Measurements from ENCODE around the gene ACSM6. TPM values are rescaled to one million over a fixed set of nuclear protein-coding genes. Genes with fewer than 3 reads are reported as not detected.

ACSM6 gene
- total RNA-seq, 1 donor: not detected

GRCh38 chr10:95254629-95255028, 60.6 kb downstream of the ACSM6 start:
- H3K36me3 ChIP-seq (ENCODE audit: insufficient read depth, low read length): peaks cover 9% of the 10 kb centered on the region
- H4K20me1 ChIP-seq (ENCODE audit: insufficient read depth, low read length): no peaks in the 10 kb centered on the region
- TF ChIP-seq CTCF (IDR thresholded peaks at IDR 0.05; ENCODE audit: extremely low read depth, low read depth, low read length): no peak
- H3K4me1 ChIP-seq (ENCODE audit: insufficient read depth, low read length): no peaks in the 10 kb centered on the region
- H3K79me2 ChIP-seq (ENCODE audit: insufficient read depth, low read length): peaks cover 16% of the 10 kb centered on the region
- no peaks in the 10 kb centered on the region for H3K9me3 ChIP-seq (ENCODE audit: low read depth, low read length)
- DNase-seq (ENCODE audit: insufficient read length, low spot score, missing footprints): no peak
- H3K4me2 ChIP-seq (ENCODE audit: insufficient read depth, low read length): no peak overlapping the region
- no peaks in the 10 kb centered on the region for H3K27me3 ChIP-seq (ENCODE audit: insufficient read depth, low read length)
- no peak overlapping the region for H3K27ac ChIP-seq (ENCODE audit: low read depth, low read length)
- no peak overlapping the region for H2AFZ ChIP-seq (ENCODE audit: low read length)
- H3K4me3 ChIP-seq (ENCODE audit: insufficient read depth, low read length): no peak overlapping the region

- Histone ChIP-seq H3K4me2 (ENCODE audit: insufficient read depth, low read length) (no peak overlapping the region), H2AFZ (ENCODE audit: low read length) (no peak overlapping the region), H3K27me3 (ENCODE audit: insufficient read depth, low read length) (no peaks in the 10 kb centered on the region), H3K79me2 (ENCODE audit: insufficient read depth, low read length) (peaks cover 14% of the 10 kb centered on the region), H3K4me3 (ENCODE audit: insufficient read depth, low read length) (no peak overlapping the region), H3K9me3 (ENCODE audit: low read depth, low read length) (no peaks in the 10 kb centered on the region), H3K27ac (ENCODE audit: low read depth, low read length) (no peak overlapping the region), H4K20me1 (ENCODE audit: insufficient read depth, low read length) (no peaks in the 10 kb centered on the region), H3K4me1 (ENCODE audit: insufficient read depth, low read length) (peaks cover 14% of the 10 kb centered on the region), H3K36me3 (ENCODE audit: insufficient read depth, low read length) (peaks cover 14% of the 10 kb centered on the region)
- no peak for DNase-seq (ENCODE audit: insufficient read length, low spot score, missing footprints)
- no peak for TF ChIP-seq CTCF (IDR thresholded peaks at IDR 0.05; ENCODE audit: extremely low read depth, low read depth, low read length)
Observed at GRCh38 chr10:95256268-95256667, 62.2 kb downstream of the ACSM6 start.

- no peak overlapping the region for H3K4me3 ChIP-seq (ENCODE audit: insufficient read depth, low read length)
- no peak overlapping the region for H2AFZ ChIP-seq (ENCODE audit: low read length)
- no peak overlapping the region for H3K4me2 ChIP-seq (ENCODE audit: insufficient read depth, low read length)
- H3K27ac ChIP-seq (ENCODE audit: low read depth, low read length): no peak overlapping the region
- H3K36me3 ChIP-seq (ENCODE audit: insufficient read depth, low read length): peaks cover 14% of the 10 kb centered on the region
- no peaks in the 10 kb centered on the region for H3K27me3 ChIP-seq (ENCODE audit: insufficient read depth, low read length)
- peaks cover 7% of the 10 kb centered on the region for H3K79me2 ChIP-seq (ENCODE audit: insufficient read depth, low read length)
- no peaks in the 10 kb centered on the region for H4K20me1 ChIP-seq (ENCODE audit: insufficient read depth, low read length)
- no peak for DNase-seq (ENCODE audit: insufficient read length, low spot score, missing footprints)
- TF ChIP-seq CTCF (IDR thresholded peaks at IDR 0.05; ENCODE audit: extremely low read depth, low read depth, low read length): no peak
- H3K9me3 ChIP-seq (ENCODE audit: low read depth, low read length): no peaks in the 10 kb centered on the region
- H3K4me1 ChIP-seq (ENCODE audit: insufficient read depth, low read length): peaks cover 18% of the 10 kb centered on the region
Observed at GRCh38 chr10:95257849-95258248, 63.8 kb downstream of the ACSM6 start.

- Histone ChIP-seq H3K36me3 (ENCODE audit: insufficient read depth, low read length) (peaks cover 20% of the 10 kb centered on the region), H3K27ac (ENCODE audit: low read depth, low read length) (peak overlapping the region; percentile 92), H4K20me1 (ENCODE audit: insufficient read depth, low read length) (no peaks in the 10 kb centered on the region), H3K4me1 (ENCODE audit: insufficient read depth, low read length) (peaks cover 18% of the 10 kb centered on the region), H3K9me3 (ENCODE audit: low read depth, low read length) (no peaks in the 10 kb centered on the region), H2AFZ (ENCODE audit: low read length) (no peak overlapping the region), H3K4me3 (ENCODE audit: insufficient read depth, low read length) (peak overlapping the region; percentile 38), H3K79me2 (ENCODE audit: insufficient read depth, low read length) (peaks cover 2% of the 10 kb centered on the region), H3K4me2 (ENCODE audit: insufficient read depth, low read length) (peak overlapping the region; percentile 63), H3K27me3 (ENCODE audit: insufficient read depth, low read length) (no peaks in the 10 kb centered on the region)
- TF ChIP-seq CTCF (IDR thresholded peaks at IDR 0.05; ENCODE audit: extremely low read depth, low read depth, low read length): no peak
- peak; percentile 91 for DNase-seq (ENCODE audit: insufficient read length, low spot score, missing footprints)
Observed at GRCh38 chr10:95260397-95260881, 66.4 kb downstream of the ACSM6 start.

Data from osteoblast (primary cell).